NCI-H510A (cell line): ENCODE data around the gene SPATS1.

Experiments
- DNase-seq: peaks from one replicate; lab custom pipeline; 2025; lab: John Stamatoyannopoulos, UW

The SPATS1 gene

DNA sequence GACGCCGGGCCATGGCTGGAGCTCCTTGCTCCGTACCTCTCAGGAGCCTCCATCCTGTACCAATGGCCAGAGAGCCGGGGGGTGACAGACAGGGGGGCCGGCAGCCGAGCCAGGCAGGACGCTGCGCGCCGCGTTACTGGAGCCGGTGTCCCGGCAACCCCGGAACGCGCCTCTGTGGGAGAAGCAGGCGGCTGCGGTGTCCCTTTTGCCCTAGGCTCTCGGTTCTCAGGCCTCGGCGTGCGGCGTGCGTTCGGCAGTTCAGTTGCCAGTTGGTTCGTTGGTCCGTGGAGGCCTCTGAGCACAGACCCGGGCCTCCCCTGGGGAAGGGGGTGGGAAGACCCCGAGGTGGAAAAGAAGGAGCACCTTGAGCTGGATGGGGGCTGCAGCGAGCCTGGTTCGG, at the start of gene SPATS1:
SPATS1 (plus strand) TSS at position 162 of the 400 bp plus-strand sequence. CDS start 446 bp downstream, outside the sequence.
- no peak for DNase-seq

DNA sequence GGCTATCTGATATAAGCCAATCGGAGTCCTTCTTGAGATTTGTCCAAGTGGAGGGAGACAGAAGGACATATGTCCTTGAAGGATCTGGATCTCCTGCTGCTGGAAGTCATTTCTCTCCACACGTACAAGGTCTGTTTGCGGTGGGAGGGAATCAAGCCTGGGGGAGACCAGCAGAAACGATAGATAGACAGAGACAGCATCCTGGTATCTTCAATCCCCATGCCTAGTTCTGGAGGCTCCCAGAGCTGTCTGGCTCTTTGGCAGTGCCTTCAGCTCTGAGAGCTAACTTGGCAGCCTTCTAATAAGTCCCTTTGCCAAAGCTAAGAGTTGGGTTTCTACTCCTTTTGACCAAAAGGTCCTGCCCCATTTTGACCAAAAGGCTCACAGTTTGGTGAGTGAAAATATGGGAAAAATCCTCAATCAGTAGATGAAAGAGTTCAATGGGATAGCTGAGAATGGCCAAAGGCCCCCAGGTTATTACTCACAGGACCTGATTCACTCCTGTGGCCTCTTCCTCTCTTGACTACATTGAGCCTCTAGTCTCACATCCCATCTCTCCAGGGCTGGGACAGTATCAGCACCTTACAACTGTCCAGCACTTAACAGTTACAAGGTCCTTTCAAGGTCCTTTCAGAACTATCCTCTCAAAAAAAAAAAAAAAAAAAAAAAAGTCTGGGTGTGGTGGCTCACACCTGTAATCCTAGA, 49.6 kb upstream of the SPATS1 start:
- no peak for DNase-seq

GRCh38 chr6:44294832-44295791, 47.3 kb upstream of the SPATS1 start:
- no peak for DNase-seq

DNA sequence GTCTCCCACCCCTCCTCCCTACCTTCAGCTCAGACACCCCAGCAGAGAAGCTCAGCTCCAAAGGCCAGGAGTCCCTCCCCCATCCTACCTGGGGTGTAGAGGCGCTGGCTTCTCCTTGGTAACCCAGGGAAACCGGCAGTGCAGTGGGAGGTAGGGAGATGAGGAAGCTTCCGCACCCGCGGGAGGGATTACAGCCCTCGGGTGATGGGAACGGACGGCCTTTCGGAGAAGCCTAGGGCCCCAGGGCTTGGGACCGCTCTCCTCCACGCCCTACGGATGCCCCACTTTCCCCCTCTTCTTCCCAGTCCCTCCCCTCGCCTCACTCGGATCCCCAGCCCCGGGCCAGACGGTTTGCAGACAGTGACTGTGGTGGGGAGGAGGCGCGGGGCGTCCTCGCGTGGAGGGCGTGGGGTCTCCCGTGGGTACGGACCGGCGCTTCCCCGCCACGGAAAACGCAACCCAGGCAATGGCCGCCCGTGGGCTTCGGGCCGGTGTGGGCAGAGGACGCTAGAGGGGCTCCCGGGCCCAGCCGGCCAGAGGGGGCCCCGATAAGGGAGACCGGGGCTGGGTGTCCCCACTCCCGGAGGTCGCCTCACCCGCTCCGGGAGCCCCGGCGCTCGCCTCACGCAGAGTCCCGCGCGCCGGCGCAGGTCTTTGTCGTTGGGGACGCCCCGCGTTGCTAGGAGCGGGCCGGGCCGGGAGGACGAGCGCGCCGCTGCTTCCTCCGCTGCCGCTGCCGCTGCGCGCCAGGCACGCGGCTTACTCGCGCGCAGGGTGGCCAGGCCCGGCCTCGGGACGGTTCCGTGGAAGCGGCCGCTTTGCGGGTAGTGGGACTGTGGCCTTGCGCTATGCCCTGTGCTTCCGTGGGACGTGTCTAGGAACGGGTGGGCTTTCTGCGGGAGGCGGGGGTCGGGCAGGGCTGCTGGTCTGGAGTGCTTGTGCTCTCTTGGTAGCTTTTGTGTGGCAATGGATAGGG, 45.1 kb upstream of the SPATS1 start:
- peak; percentile 39 for DNase-seq

DNA sequence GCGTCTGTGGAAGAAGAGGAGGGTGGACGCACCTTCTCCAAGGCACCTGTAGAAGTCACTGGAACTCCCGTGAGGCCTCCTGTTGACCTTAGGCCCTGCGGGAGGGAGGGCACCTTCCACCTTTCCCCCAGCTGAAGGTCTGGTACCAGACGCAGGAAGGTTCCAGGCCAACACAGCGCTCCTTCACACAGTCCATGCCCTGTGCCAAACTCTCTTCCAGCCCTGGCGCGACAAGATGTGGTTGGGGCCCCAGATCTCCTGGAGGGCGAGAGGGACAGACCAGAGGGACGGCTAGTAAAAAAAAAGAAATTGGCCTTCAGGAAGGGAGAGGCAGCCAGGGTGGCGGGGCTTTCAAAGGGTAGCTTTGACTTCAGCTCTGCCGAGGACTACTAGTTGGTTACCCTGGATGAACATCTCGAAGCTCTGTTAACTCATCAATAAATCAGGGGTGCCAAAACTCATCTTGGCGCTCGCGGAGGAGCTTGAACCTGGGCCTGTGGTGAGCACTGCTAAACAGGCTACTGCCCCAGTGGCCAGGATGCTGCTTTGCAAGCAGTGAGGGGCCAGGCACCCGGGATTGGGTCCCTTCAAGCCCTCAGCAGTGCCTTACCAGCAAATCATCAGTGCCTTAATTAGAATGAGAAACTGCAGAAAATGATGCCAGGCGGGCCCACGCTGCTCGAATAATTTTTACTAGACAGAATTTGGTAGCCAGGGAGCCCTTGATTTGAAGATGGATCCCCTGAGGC, 44.2 kb upstream of the SPATS1 start:
- no peak for DNase-seq

GRCh38 chr6:44298864-44299263, 43.6 kb upstream of the SPATS1 start:
- DNase-seq, result no peak

DNA sequence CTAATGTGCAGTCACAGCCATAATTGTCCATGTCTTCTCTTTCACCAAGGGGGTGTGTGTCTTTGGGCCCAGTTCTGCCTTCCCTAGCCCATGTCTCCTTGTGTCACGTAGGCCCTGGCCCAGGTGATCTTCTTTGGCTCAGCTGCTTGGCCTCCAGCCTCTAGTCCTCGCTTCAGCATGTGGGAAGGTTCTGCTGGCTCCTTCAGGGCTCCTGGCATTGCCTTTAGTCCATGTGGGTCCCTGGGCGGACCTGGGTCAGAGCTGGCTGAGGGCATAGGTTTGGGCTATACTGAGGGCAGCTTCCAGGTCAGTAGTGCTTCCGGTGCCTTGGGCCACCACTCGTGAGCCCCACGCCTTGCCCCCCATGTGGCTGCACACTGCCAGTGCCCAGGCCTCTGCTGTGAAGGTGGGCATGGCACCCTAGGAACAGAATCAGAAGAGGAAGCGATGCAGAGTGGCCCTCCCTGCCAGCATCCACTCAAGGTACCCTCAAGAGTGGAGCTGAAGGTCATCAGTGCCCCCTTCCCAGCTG, 42.1 kb upstream of the SPATS1 start:
- no peak for DNase-seq

- no peak for DNase-seq
These were observed 41.3 kb upstream of the SPATS1 start for GRCh38 chr6:44301106-44301505.

DNA sequence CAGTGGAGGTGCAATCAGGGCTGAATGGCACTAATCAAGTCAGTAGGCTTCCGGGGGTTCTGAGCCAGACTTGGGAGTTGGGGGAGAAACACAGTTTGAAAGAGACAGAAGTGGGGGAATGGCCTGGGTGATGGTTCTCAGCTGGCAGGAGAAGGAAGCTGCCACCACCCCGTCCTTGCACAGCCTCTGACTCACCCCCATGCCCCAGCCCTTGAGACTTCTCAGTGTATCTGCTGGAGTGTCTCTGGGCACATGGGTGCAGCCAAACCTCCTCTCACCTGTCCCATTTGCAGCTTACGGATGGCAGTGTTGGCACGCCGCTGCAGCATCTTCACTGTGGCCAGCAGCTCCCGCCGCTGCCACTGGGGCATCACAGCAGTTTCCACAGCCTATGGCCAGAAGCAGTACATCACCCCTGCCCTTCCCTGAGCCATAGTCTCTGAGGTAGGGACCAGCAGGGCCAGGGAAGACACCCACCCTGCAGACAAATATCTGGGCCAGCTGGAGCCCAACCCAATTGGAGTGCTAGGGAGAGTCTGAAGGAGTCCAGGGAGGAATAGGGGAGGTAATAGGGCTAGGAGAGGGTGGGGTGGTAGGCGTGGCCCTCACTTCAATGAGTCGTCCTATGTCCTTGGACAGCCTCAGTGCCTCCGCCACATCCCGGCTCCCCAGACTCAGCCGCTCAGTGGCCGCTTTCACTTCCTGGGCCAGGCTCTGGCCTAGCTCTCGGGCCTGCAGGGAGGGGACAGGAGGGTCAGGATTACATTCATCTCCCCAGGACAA, 40.5 kb upstream of the SPATS1 start:
- no peak for DNase-seq

DNA sequence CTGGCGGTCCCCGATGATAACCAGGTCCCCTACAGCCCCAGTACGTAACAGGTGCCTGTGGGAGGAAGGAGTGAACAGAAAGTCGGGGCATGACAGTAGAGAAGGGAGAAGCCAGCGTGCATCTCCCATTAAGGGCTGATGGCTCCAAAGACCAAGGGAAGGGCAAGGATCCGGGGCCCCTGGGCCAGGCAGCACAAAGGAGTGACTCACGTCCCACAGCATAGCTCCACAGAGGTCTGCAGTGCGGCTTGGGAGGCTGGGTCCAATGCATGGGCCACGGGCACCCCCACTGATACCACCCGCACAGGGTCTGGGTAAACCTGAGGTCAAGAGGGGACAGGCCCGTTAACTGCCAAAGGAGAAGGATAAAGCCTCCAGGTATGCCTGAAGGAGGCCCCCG, 39.6 kb upstream of the SPATS1 start:
- no peak for DNase-seq

DNA sequence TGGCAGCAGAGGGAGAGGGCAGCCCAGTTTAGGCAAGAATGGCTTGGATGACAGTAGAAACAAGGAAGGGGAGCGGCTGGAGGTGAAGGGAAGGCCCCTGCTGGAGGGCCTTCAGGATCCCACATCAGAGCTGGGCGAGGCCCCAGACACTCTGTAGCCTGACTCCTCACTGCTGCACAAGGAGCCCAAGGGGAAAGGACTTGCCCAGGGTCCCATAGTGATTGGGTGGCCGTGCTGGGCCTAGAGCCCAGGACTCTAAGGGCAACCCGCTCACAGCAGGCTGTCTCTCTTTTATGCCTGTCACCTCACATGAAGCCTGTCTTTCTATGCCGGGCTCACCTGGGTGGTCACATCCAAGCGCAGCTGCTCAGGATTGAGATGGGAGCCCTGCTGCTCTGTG, 38.6 kb upstream of the SPATS1 start:
- DNase-seq, result no peak

DNA sequence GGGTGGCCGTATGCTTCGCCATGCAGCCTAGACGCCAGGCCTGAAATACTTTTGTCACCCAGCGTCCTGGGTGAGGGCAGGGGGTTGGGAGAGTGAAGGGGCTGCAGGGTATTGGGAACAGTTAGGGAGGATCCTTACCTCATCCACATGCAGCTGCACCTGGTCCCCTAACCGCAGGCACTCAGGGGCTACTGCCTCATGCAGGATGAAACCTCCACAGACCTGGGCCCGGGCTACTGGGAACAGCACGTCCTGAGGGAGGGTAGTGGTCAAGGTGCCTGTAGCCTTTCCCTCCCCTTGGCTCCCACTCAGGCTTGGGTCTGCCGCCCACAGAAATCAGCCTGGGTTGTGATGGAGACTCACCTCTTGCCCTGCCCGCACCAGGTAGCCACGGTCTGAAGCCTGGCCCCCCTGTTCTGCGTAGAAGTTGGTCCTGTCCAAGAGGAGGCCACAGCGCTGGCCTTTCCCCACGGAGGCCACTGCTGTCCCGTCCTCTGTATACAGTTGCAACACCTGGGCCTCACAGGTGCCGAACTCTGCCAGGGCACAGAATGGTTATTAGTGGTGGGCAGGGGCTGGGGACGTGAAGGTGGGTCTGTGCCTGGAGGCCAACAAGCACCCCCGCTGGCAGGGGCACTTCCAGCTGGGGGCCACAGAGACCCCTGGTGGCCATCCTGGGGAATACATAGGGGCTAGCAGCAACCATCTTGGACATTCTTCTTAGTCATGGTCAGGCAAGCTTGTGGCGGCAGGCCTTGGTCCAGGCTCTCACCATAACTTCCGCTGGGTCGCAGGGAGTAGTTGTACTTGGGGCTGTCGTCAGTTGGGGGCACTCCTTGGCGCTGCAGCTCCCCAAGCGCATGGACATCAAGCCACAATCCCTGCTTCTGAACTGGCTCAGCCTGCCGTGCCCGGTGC, 37.9 kb upstream of the SPATS1 start:
- no peak for DNase-seq

- DNase-seq, result no peak
These were observed 37.2 kb upstream of the SPATS1 start for GRCh38 chr6:44305200-44305725.

GRCh38 chr6:44306710-44307109, 35.7 kb upstream of the SPATS1 start:
- no peak for DNase-seq

- DNase-seq, result no peak
These were observed 35.2 kb upstream of the SPATS1 start for GRCh38 chr6:44307217-44307616.

- no peak for DNase-seq
These were observed 33.4 kb upstream of the SPATS1 start for GRCh38 chr6:44309092-44309491.

GRCh38 chr6:44309631-44310030, 32.8 kb upstream of the SPATS1 start:
- DNase-seq, result no peak

GRCh38 chr6:44310241-44310640, 32.2 kb upstream of the SPATS1 start:
- DNase-seq, result no peak

DNA sequence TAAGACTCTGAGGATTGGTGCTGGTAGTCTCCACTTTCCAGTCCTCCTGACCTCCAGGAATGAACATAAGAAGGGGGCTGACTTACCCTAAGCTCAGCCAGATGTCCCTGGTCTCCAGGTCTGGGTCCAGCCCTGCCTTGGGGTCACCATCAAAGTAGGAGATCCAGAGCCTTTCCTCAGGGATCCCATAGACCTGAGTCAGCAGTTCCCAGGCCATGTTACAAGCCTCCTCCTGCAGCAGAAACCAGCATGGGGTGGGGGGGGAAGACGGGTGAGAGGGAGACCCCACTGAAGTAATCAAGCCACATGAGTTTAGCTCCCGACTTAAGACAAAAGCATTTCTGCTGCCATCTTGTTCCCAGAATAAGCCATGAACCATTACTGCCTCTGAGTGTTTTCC, 31.1 kb upstream of the SPATS1 start:
- no peak for DNase-seq
